NCI-H1105 treated with DMSO at 0.1 percent for 48 hours (cell line): ENCODE data around the gene ULBP3.
"Not testable (repeated sequence)": the region's sequence is repeated elsewhere in the genome, so short reads cannot be mapped to it uniquely, and the experiment has no call there.

Experiments used
- DNase-seq: peaks from one replicate; lab custom pipeline; 2025; lab: John Stamatoyannopoulos, UW

The ULBP3 gene

DNA sequence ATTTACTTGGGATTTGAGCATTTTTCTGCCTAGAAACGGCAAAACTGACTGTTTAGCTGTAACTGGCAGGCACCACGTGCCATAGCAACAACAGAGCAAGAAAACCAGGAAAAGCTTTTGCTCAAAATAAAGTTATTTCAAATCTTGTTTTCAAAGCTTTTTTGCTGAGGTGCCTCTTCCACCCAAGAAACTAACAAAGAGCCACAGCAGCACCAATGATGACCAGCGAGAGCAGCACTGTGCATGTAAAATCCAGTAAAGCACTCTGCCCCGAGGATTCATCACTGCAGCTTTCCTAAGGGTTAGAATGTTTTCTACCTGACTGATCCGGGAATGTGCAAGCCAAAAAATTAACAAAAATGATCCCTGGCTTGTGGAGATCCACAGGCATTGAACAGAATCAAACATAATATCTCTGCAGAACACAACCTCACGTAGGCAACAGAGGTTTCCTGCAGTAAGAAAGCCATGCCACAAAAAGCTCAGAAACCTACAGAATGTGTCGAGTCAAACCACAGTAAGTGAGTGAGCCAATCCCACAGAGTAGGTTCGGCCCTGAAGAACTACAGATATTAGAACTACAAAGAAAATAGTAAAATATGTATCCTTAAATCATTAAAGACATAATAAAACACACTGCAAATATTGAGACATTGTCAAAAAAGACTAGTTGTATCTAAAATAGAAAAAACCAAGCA is 7.4 kb upstream of the ULBP3 start:
- DNase-seq = no peak

DNA sequence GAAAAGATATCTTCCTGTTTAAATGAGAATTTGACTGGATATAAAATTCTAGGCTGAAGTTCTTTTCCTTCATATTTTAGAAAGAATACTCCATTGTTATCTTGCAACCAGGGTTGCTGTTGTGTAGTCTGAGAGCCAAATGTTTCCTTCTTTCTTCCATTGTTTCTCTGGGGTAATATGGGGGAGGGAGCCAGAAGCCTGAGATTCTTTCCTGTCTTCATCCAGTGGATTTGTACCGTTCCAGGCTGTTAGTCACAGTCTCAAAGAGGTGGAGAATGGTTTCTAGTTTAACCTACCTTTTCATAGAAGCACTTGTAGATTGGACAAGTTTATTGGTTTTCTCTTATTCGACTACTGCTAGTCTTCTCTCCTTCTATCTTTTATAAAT is 6.1 kb upstream of the ULBP3 start:
- no peak for DNase-seq

DNA sequence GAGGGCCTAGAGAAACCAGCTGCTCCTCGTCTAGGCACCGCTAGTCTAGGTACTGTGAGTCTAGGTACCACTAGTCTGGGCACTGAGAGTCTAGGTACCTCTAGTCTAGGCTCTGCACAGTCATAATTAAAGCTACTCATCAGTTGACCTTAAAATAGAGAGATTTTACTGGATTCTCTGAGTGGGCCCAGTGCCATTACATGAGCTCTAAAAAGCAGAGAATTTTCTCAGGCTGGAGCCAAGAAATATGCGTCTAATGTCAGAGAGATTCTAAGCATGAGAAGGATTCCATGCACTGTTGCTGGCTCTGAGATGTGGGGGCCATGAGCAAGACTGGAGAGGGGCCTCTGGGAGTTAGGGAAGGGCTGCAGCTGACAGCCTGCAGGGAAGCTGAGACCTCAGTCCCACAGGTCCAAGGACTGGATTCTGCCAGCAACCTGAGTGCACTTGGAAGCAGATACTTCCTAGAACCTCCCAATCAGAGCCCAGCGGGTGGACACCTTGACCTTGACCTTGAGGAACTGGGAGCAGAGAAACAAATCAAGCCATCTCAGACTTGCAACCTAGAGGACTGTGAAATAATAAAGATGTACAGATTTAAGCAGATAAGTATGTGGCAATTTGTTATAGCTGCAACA is 5.6 kb upstream of the ULBP3 start:
- DNase-seq = not testable (repeated sequence)

DNA sequence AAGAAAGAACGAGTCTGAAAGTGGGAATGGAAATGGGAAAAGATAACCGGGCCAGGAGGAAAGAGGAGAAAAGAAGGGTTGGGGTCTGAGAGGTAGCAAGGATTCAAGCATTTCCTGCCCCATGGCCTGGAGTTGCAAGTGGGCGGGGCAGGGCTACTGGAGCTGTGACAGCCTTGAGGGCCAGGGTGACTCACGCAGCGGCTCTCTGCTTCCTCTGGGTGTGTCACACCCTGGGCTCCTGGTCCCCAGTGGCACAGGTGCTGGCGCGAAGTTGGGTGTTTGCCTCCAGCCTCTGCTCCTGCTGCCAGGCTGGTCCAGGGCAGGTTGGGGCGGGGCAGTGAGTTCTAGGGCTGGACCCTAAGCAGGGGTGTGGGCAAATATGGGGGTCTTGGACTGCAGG is 3.3 kb upstream of the ULBP3 start:
- no peak for DNase-seq

DNA sequence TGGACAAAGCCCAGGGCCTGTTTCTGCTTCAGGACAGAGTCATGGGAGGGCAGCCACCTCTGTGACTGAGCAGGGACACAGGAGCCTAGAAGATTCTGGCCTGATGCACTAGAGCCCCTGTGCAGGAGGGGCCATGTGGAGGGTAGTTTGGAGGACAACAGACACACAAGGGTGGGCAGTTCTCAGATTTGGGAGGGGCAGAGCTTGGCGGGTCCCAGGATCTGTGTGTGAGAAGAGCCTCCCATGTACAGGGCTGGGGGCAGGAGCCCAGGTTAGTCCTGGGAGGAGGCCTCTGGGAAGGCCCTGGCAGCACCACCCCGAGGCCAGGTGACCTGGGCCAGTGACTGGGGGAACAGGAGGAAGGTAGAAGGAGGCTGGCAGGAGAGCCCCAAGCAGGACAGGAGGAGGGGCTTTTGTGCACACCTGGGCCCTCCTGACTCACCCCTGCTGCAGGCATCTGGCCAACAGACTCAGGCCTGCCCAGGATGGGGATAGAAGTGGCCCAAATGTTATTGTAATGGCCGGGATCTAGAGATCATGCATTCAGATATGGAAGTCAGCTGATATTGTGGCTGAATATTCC is 1.4 kb upstream of the ULBP3 start:
- DNase-seq = no peak

DNA sequence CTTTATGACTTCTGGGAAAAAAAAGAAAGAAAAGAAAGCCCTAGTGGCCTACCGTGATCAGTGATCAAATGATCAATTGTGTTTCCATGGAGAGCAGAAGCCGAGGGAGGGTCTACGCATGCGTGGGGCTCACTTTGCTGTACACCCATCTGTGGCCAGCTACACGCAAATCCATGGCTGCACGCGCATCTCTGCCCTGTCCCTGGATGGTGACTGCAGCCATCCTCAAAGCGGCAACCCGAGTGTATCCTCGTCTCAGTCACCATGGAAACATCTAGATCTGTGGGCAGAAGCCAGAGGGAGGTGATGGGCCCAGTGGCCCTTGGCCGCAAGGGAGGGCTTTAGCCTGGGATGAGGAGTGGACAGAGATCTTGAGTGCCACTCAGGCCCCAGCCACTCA is 785 bp upstream of the ULBP3 start:
- DNase-seq = no peak

DNA sequence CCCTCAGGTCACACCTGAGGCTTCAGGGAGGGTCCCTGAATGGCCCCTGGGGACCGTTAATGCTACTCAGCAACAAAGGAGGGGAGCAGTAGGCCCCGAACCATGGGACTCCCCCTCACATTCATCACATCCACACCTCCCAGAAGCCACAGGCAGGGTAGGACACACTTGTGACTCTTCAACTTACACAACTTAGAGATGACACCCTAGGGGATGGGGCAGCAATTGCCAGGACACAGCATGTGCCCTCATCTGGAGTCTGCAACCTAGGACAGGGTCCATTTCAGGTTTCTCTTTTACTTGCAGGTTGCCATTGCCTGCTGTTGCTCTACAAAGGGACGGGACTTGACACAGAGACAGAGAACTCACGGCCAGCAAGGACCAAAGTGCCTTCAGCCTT is 770 bp downstream of the ULBP3 start:
- no peak for DNase-seq

DNA sequence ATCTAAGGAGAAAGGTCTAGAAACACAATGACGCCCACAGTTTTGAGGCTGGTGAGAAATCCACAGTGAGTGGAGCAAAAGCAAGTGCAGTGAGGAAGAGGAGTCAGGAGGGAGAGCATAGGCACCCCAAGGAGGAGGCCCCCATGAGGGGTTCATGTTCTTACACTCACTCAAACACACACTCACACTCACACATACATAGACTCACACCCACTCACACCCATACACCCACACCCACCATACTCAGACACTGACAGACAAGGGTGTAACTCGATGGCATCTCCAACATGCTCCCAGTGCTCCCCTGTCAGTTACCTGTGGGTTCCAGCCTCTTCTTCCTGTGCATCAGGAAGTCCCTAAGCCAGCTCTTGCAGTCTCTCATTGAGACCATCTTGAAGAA is 3.8 kb downstream of the ULBP3 start:
- no peak for DNase-seq

DNA sequence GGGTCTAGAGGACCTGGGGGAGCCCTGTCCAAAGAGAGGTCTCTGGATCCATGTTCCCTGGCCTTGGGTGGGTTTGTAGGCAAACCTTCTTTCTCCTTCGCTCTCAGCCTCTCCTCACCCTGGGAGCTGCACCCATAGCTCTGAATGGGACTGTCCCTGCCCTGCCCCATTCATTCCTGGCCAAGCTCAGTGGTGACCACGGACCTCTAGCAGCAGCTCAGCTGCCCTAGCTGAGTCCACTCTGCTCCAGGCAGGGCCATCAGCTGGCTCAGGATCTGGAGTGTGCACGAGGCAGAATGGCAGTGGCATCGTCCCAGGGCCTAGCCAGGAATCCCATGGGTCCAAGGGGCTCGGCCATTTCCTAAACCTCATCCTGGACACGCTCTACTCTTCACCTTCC is 5.3 kb downstream of the ULBP3 start:
- DNase-seq = no peak

DNA sequence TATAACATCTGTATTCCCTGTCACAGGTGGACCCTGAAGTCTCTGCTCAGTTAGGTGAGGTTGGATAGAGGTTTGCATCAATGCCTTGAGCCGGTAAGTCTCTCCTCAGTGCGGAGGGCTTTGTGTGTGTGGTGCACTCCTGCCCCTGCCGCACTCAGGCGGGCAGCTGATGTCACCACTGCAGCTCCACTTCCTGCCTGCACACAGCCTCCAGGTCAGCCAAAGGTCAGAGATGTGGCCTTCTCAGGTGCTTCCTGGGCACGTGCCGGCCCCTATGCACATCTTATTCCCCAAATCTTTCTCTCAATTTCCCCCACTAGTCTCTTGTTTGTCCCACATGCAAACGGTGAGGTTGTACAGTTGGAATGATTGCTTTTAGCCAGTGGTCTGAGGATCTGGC is 8.9 kb downstream of the ULBP3 start:
- DNase-seq = not testable (repeated sequence)

DNA sequence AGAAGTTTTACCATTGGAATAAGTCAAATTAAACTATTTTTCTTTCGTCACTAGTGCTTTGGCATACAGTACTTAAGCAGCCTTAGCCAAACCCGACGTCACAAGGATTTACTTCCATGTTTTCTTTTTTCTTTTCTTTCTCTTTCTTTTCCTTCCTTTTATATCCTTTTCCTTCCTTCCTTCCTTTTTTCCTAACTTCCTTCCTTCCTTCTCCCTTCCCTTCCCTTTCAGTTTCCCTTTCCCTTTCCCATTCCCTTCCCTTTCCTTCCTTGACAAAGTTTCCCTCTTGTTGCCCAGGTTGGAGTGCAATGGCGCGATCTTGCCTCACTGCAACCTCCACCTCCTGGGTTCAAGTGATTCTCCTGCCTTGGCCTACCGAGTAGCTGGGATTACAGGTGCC is 9.9 kb downstream of the ULBP3 start:
- no peak for DNase-seq

DNA sequence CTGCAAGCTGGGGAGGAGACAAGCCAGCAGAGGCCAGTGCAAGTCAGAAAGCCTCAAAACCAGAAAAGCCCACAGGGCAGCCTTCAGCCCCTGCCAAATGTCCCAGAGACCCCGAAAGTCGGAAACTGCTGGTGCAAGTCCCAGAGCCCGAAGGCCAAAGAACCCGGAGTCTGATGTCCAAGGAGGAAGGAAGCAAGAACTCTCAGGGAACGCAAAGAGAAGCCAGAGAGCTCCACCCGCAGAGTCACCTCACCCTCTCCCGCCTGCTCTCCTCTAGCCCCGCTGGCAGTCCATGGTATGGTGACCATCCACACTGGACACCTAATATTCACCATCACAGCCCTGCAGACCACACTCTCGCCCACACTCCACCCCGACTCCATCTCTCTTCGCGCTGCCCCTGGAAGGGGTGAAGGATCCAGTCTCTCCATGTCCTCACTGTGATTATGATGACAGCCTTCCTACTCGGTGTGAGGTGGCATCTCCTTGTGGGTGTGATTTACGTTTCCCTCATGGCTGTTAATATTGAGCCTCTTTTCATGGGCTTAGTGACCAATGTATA is 10.6 kb downstream of the ULBP3 start:
- DNase-seq = no peak

DNA sequence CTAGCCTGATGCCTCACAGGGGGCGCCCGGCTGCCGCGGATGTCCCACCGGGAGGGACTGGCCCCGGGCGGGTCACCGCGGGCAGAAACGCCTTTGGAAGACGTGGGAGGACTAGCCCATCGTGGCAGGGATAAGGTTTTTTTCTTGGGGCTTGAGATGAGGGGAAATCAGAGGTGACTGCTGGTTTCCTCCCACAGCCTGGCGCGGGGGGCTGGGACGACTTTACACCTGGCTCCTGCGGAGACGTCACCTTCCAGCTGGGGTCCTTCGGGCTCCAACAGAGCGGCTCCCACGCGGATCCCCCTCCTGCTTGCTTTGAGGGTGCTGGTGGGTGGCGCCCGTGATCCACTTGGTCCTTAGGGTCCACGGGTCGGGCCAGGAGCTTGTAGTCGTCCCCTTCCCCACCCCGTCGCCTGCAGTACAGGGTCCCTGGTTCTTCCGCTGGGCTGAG is 11.4 kb downstream of the ULBP3 start:
- no peak for DNase-seq

DNA sequence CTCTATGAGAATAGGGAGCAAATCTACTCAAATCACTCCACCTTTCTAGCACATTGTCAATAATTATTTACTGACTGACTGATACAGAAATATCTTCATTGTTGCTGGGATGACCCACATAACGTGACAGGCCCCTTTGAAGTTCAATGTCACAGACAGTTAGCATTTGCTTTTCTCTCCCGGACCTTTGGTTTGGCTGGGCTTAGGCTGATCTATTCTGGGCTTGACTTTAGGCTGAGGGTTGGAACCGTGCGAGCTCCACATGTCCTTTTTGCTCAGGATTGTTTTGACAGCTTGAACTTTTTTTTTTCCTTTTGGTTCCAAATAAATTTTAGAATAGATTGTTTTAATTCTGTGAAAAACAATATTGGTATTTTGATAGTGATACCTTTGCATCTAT is 12.0 kb downstream of the ULBP3 start:
- DNase-seq = no peak

DNA sequence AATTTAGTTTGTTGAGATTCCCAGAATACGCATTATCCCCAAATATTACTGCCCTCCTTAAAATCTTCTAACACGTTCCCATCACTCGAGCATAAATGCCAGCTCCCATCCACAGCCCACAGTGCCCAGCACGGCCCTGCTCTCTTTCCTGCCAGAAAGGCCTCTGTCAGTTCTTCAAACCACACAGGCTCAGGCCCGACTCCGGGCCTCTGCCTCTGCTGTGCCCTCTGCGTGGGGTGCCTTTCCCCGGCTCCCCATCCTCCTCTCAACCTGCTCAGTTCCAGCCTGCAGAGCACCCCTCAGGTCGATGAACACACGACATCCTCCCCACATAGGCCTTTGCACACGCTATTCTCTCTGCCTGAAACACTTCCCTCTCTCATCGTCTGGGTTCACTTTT is 12.8 kb downstream of the ULBP3 start:
- no peak for DNase-seq

DNA sequence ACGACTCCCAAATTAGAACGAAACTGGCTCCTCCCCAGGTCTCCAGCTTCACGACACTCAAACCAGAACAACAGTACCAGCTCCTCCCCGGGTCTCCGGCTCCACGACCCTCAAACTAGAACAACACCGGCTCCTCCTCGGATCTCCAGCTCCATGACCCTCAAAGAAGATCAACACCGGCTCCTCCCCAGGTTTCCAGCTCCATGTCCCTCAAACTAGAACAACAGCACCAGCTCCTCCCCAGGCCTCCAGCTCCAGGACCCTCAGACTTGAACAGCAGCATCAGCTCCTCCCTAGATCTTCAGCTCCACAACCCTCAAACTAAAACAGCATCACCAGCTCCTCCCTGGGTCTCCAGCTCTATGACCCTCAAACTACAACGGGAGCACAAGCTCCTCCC is 13.8 kb downstream of the ULBP3 start:
- DNase-seq = no peak

DNA sequence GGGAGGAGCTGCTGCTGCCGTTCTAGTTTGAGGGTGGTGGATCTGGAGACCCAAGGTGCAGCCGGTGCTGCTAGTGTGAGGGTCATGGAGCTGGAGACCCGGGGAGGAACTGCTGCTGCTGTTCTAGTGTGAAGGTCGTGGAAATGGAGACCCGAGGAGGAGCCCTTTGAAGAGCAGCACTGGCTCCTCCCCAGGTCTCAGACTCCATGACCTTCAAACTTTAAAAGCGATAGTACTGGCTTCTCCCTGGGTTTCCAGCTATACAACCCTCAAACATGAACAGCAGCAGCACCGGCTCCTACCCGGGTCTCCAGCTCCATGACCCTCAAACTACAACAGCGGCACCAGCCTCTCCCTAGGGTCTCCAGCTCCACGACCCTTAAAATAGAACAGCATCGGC is 15.5 kb downstream of the ULBP3 start:
- DNase-seq = no peak

DNA sequence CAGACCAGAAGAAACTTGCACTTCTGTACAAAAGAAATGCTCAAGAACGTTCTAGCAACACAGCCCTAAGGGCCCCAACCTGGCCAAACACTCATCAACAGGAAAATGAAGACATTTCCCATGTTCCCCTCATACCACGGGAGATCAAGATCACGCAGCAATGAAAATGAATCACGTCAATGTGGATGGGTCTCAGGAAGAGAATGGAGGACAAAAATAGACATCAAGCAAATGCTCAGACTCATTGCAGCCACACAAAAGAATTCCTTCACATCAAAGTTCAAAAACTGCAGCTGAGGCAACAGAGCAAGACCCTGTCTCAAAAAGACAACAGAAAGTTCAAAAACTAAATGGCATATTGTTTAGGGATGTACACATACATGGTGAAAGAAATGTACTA is 18.1 kb downstream of the ULBP3 start:
- no peak for DNase-seq

DNA sequence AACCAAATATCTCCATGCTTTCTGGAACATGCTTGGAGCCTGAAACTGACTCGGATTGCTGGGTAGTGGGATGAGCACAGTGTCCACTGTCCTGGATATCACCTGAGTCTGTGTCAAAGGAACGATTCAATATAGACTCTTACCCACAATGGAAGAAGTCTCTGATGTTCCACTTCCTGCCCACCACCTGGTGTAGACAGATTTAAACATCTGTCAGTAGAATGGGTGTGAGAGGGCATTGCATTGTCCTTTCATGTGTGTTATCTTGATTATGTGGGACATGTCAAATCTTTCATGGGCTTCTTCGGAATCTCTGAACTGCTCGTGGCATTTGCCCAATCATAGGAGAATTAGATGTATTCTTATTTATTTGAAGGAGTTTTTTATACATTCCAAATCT is 20.8 kb downstream of the ULBP3 start:
- DNase-seq = no peak

DNA sequence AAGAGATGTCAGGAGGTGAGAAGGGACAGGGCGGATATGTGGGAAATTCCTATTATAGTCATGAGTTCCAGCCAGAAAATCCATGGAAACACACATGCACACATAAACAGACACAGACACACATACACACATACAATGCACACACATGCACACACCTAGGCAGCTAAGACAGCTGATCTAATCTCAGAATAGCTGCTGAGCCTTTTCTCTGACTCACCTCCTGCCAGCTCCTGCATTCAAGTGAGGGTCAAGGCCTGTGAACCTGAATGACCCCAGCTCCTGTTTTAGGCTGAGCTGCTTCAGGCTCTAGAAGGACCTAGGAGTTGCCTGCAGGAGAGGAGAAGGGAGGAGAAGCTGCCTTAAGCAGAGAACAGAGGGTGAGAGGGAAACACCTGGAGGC is 22.0 kb downstream of the ULBP3 start:
- DNase-seq = no peak

DNA sequence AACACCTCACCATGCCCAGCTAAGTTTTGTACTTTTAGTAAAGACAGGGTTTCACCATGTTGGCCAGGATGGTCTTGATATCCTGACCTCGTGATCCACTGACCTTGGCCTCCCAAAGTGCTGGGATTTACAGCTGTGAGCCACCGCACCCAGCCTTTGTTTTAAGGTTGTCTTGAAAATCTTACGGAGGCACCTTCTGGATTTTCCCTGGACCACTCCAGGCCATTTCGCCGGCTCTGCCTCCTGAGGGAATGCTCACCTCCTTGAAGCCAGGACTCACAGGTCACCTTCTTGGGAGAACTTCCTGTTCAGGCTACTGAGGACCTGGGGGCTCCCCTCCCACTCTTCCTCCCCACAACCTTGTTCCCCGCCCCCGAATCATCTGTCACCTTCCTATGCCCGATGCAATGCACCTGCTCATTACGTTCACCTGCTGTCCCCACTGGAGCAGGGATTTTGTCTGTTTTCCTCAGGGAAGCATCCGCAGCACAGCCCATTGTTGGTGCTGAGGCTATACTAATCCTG is 24.2 kb downstream of the ULBP3 start:
- no peak for DNase-seq

DNA sequence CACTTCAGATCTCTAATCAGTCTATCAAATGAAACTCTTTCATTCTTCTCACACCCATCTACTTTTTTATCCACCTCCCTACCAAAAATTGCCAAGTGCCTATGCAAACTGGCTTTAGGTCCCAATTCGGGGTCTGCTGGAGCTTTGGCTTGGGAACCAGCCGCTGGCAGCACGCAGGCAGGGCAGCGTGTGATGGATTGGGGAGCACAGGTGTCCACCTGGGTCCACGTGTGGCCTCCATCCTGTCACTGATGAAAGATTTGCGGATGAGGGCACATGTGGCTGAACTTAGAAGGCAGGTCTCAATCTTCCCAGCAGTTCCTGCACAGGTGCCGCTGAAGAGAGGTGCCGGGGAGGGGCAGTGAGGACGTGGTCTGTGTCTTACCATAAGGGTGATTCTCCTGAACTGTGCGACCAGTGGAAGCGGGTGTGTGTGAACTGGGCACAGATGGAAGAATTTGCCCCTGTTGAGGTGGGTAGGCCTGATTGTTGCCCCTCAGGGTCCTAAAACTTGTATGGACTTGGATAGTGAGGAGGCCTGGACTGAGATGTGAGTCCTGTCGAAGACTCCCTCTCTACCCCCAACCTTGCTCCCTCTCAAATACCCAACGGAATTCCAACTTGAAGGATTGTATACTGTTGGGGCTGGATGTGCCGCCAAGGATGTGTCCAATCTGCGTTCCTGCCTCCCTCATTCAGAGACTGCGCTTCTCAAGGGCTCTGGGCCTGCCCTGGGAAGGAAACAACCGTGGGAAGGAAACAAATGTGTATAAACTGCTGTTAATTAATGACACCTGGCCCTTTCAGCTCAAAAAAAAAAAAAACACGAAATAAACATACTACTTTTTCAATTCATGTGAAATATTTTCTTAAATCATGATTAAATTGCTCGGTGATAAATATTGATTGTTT is 25.2 kb downstream of the ULBP3 start:
- no peak for DNase-seq
